H9 (cell line): ENCODE data around the gene PAX8. TPM values are rescaled to one million over a fixed set of nuclear protein-coding genes. Genes with fewer than 3 reads are reported as not detected.

Source experiments
- DNase-seq: peaks from one replicate; pipeline ENCODE4 v3.0.0-alpha.2; 2017
- H2AFZ ChIP-seq: one replicate; pipeline ENCODE4 v1.6.1; 2013; ENCODE audit warnings: mild to moderate bottlenecking, low read length, control low read depth, moderate library complexity
- H2AK5ac ChIP-seq: 2 replicates; pipeline ENCODE4 v1.6.1; 2013; ENCODE audit warnings: low read length, control low read depth, mixed read lengths; ENCODE audit not compliant: insufficient read length
- H2BK120ac ChIP-seq: one replicate; pipeline ENCODE4 v1.6.1; 2013; ENCODE audit warnings: low read depth, mild to moderate bottlenecking, low read length, control low read depth, inconsistent platforms; ENCODE audit not compliant: poor library complexity, severe bottlenecking
- H2BK12ac ChIP-seq: 2 replicates; pipeline ENCODE4 v1.6.1; 2013; ENCODE audit warnings: low read length, control low read depth, mixed read lengths, low read depth; ENCODE audit not compliant: insufficient read length
- H2BK15ac ChIP-seq: 2 replicates; pipeline ENCODE4 v1.6.1; 2013; ENCODE audit warnings: low read depth, low read length, control low read depth
- H2BK20ac ChIP-seq: one replicate; pipeline ENCODE4 v1.6.1; 2013; ENCODE audit warnings: low read depth, mild to moderate bottlenecking, low read length, control low read depth, inconsistent platforms; ENCODE audit not compliant: poor library complexity, severe bottlenecking
- H2BK5ac ChIP-seq: 2 replicates; pipeline ENCODE4 v1.6.1; 2013; ENCODE audit warnings: low read length, control low read depth, mixed read lengths; ENCODE audit not compliant: insufficient read length
- H3K14ac ChIP-seq: 2 replicates; pipeline ENCODE4 v1.6.1; 2013; ENCODE audit warnings: low read length, control low read depth; ENCODE audit not compliant: insufficient read depth
- H3K18ac ChIP-seq: 2 replicates; pipeline ENCODE4 v1.6.1; 2013; ENCODE audit warnings: low read depth, mild to moderate bottlenecking, mixed read lengths, low read length, control low read depth; ENCODE audit not compliant: insufficient read length
- H3K23ac ChIP-seq: 2 replicates; pipeline ENCODE4 v1.6.1; 2013; ENCODE audit warnings: low read length, control low read depth, mixed read lengths, low read depth; ENCODE audit not compliant: insufficient read length
- H3K23me2 ChIP-seq: 2 replicates; pipeline ENCODE4 v1.6.1; 2013; ENCODE audit warnings: low read depth, mild to moderate bottlenecking, mixed read lengths, low read length, control low read depth; ENCODE audit not compliant: insufficient read length, poor library complexity, severe bottlenecking
- H3K27ac ChIP-seq: 2 replicates; pipeline ENCODE4 v1.5.1; 2013; ENCODE audit warnings: low read length, control low read depth, mixed read lengths, low read depth; ENCODE audit not compliant: insufficient read length
- H3K27me3 ChIP-seq: 2 replicates; pipeline ENCODE4 v1.6.1; 2013; ENCODE audit warnings: low read length, control low read depth, inconsistent platforms; ENCODE audit not compliant: insufficient read depth
- H3K4ac ChIP-seq: 2 replicates; pipeline ENCODE4 v1.6.1; 2013; ENCODE audit warnings: low read depth, mild to moderate bottlenecking, control low read depth, inconsistent platforms, low read length, moderate library complexity
- H3K4me1 ChIP-seq: 2 replicates; pipeline ENCODE4 v1.6.1; 2013; ENCODE audit warnings: low read length, control low read depth, inconsistent platforms; ENCODE audit not compliant: insufficient read depth
- H3K4me2 ChIP-seq: 2 replicates; pipeline ENCODE4 v1.6.1; 2013; ENCODE audit warnings: low read length, control low read depth, mixed read lengths; ENCODE audit not compliant: insufficient read length, insufficient read depth
- H3K56ac ChIP-seq: 2 replicates; pipeline ENCODE4 v1.6.1; 2013; ENCODE audit warnings: low read depth, mild to moderate bottlenecking, mixed read lengths, low read length, control low read depth; ENCODE audit not compliant: insufficient read length
- H3K79me1 ChIP-seq: 2 replicates; pipeline ENCODE4 v1.6.1; 2013; ENCODE audit warnings: low read depth, mild to moderate bottlenecking, moderate library complexity, low read length, control low read depth, inconsistent platforms; ENCODE audit not compliant: insufficient read depth, poor library complexity, severe bottlenecking
- H3K79me2 ChIP-seq: 2 replicates; pipeline ENCODE4 v1.6.1; 2013; ENCODE audit warnings: low read length, control low read depth, inconsistent platforms; ENCODE audit not compliant: insufficient read depth
- H3K9ac ChIP-seq: 2 replicates; pipeline ENCODE4 v1.6.1; 2013; ENCODE audit warnings: low read length, control low read depth, mixed read lengths; ENCODE audit not compliant: insufficient read length; ENCODE audit errors: extremely low read depth
- H3K9me3 ChIP-seq: one replicate; pipeline ENCODE4 v1.6.1; 2013; ENCODE audit warnings: low read depth, low read length, inconsistent platforms; ENCODE audit not compliant: control insufficient read depth
- H3T11ph ChIP-seq: one replicate; pipeline ENCODE4 v1.6.1; 2013; ENCODE audit warnings: mild to moderate bottlenecking, low read length, control low read depth, inconsistent platforms
- H4K20me1 ChIP-seq: one replicate; pipeline ENCODE4 v1.6.1; 2013; ENCODE audit not compliant: control insufficient read depth, insufficient read length, insufficient read depth
- H4K5ac ChIP-seq: 2 replicates; pipeline ENCODE4 v1.6.1; 2013; ENCODE audit warnings: low read depth, mild to moderate bottlenecking, mixed read lengths, low read length, control low read depth; ENCODE audit not compliant: insufficient read length
- H4K8ac ChIP-seq: replicated peaks from 2 replicates; pipeline ENCODE4 v1.6.1; 2013; ENCODE audit warnings: low read length, control low read depth, mixed read lengths, low read depth; ENCODE audit not compliant: insufficient read length
- H4K91ac ChIP-seq: 2 replicates; pipeline ENCODE4 v1.6.1; 2013; ENCODE audit warnings: low read depth, mild to moderate bottlenecking, moderate library complexity, mixed read lengths, low read length, control low read depth; ENCODE audit not compliant: insufficient read length
- H3K27ac Mint-ChIP-seq, 3 experiments: 2 replicates in 2 of 3; 3 replicates in 1 of 3; pipeline ENCODE4 v1.8.0; 2020 to 2021; ENCODE audit warnings: mixed read lengths in 3 of 3, mild to moderate bottlenecking in 1 of 3, moderate library complexity in 1 of 3
- H3K27me3 Mint-ChIP-seq: 2 replicates; pipeline ENCODE4 v1.8.0; 2021; ENCODE audit warnings: low read depth, mild to moderate bottlenecking, moderate library complexity, mixed read lengths
- H3K36me3 Mint-ChIP-seq, 3 experiments: 2 replicates in 2 of 3; 3 replicates in 1 of 3; pipeline ENCODE4 v1.8.0; 2020 to 2021; ENCODE audit warnings: low read depth in 3 of 3, mixed read lengths in 3 of 3; ENCODE audit not compliant: insufficient read depth in 1 of 3
- H3K4me1 Mint-ChIP-seq, 2 experiments: 2 replicates each; pipeline ENCODE4 v1.8.0; 2020; ENCODE audit warnings: mixed read lengths in 2 of 2
- H3K4me3 Mint-ChIP-seq, 2 experiments: 2 replicates in 1 of 2; 3 replicates in 1 of 2; pipeline ENCODE4 v1.8.0; 2020 to 2021; ENCODE audit warnings: mild to moderate bottlenecking in 2 of 2, mixed read lengths in 2 of 2, moderate library complexity in 1 of 2
- H3K9me3 Mint-ChIP-seq, 2 experiments: 2 replicates in 1 of 2; 3 replicates in 1 of 2; pipeline ENCODE4 v1.8.0; 2020; ENCODE audit warnings: mild to moderate bottlenecking in 2 of 2, mixed read lengths in 2 of 2, moderate library complexity in 1 of 2
- CTCF ChIP-seq: fragments of 200-600 bp; sonication (generic); conservative IDR thresholded peaks from 3 replicates; pipeline ENCODE4 v1.8.0; 2021; ENCODE audit warnings: antibody characterized with exemption, mild to moderate bottlenecking
- WGBS: extraction: QIAGEN DNeasy Blood & Tissue Kit; methylation state at CpG from one replicate; pipeline ENCODE4 v1.1.7; 2013; ENCODE audit warnings: missing lambda C conversion rate, low lambda C conversion rate, mixed read lengths; ENCODE audit not compliant: insufficient read length; ENCODE audit errors: extremely low coverage; 5-methylcytosine and 5-hydroxymethylcytosine counted together
- total RNA-seq: library from RNA; stranded (reverse); gene quantifications from 2 replicates; pipeline ENCODE4 v1.2.1, GENCODE V29; 2021

Gene PAX8
- total RNA-seq, 1 experiment from 2014 or later, result not detected

GRCh38 chr2:113196839-113197238 lies 81.9 kb downstream of the PAX8 start:
- Histone ChIP-seq H2BK20ac (no peak overlapping the region), H2BK120ac (no peak overlapping the region), H3K9ac (no peak overlapping the region), H3K4me1 (no peaks in the 10 kb centered on the region), H3K79me1 (no peaks in the 10 kb centered on the region), H4K20me1 (no peaks in the 10 kb centered on the region), H3K4ac (no peak overlapping the region), H2BK15ac (no peak overlapping the region), H3K27ac (no peak overlapping the region), H3K23me2 (no peaks in the 10 kb centered on the region), H2AFZ (no peak overlapping the region), H4K5ac (no peak overlapping the region), H2BK5ac (no peak overlapping the region), H3K79me2 (no peaks in the 10 kb centered on the region), H2AK5ac (no peak overlapping the region), H3K23ac (no peak overlapping the region), H2BK12ac (no peak overlapping the region), H4K91ac (no peak overlapping the region), H3T11ph (no peak overlapping the region), H3K4me2 (no peak overlapping the region), H3K14ac (no peak overlapping the region), H3K9me3 (no peaks in the 10 kb centered on the region), H3K56ac (no peak overlapping the region), H3K18ac (no peak overlapping the region), H3K27me3 (no peaks in the 10 kb centered on the region), H4K8ac (no peak overlapping the region)
- H3K4me3 Mint-ChIP-seq, result peak overlapping the region; percentile 1 to 3; a peak in 1 of 5 replicates
- WGBS, result no CpG with 5 or more reads among the region's 4 CpGs
- no peak for TF ChIP-seq CTCF
- no peak overlapping the region for H3K27ac Mint-ChIP-seq
- no peaks in the 10 kb centered on the region for H3K36me3 Mint-ChIP-seq
- no peaks in the 10 kb centered on the region for H3K9me3 Mint-ChIP-seq
- H3K4me1 Mint-ChIP-seq, result no peaks in the 10 kb centered on the region; a peak in 1 of 4 replicates
- no peak for DNase-seq
- peaks cover 43% of the 10 kb centered on the region for H3K27me3 Mint-ChIP-seq
